IMR-90 (cell line): ENCODE results near the gene TIMM17B. TPM values are rescaled to one million over a fixed set of nuclear protein-coding genes. Genes with fewer than 3 reads are reported as not detected.

Source experiments
- ATAC-seq: fragments of 200-7000 bp; cut with Tn5 transposase; 2 replicates; pipeline ENCODE4 v1.9.1; 2020; ENCODE audit warnings: low read depth, mild to moderate bottlenecking, moderate library complexity
- BruUV-seq: library from RNA; stranded (reverse); fragments of 400-500 nt; replicated peaks from 2 replicates; lab custom pipeline; 2021; lab: Mats Ljungman, UMichigan
- CTCF ChIA-PET: fragments of 300-600 bp; formaldehyde crosslinking; extraction: SDS; loops from one replicate; lab custom pipeline; 2021; ENCODE audit warnings: antibody characterized with exemption; lab: Yijun Ruan, JAX
- POLR2A ChIA-PET: fragments of 300-600 bp; sonication (Branson Sonifier 250); formaldehyde crosslinking; loops from one replicate; lab custom pipeline; 2022; ENCODE audit warnings: antibody characterized with exemption; ENCODE audit not compliant: unreplicated experiment; lab: Charles Lee
- DNase-seq: peaks from one replicate; pipeline ENCODE4 v3.0.0; 2013
- H2AFZ ChIP-seq: replicated peaks from 2 replicates; pipeline ENCODE3; 2013; ENCODE audit warnings: low read length, mild to moderate bottlenecking; ENCODE audit not compliant: poor library complexity
- H2AK5ac ChIP-seq: 2 replicates; pipeline ENCODE4 v1.6.1; 2013; ENCODE audit warnings: low read depth, low read length, inconsistent platforms
- H2AK9ac ChIP-seq: replicated peaks from 2 replicates; pipeline ENCODE3; 2013; ENCODE audit warnings: mild to moderate bottlenecking, low read depth, low read length, moderate library complexity; ENCODE audit not compliant: poor library complexity
- H2BK120ac ChIP-seq: 2 replicates; pipeline ENCODE4 v1.6.1; 2013; ENCODE audit warnings: low read depth, low read length, inconsistent platforms
- H2BK15ac ChIP-seq: 3 replicates; pipeline ENCODE4 v1.6.1; 2013; ENCODE audit warnings: low read depth, low read length, inconsistent platforms
- H2BK20ac ChIP-seq: 2 replicates; pipeline ENCODE4 v1.6.1; 2013; ENCODE audit warnings: low read depth, mild to moderate bottlenecking, inconsistent platforms, low read length, moderate library complexity
- H2BK5ac ChIP-seq: 2 replicates; pipeline ENCODE4 v1.6.1; 2013; ENCODE audit warnings: mild to moderate bottlenecking, low read depth, low read length, inconsistent platforms; ENCODE audit not compliant: poor library complexity, severe bottlenecking
- H3K14ac ChIP-seq: replicated peaks from 2 replicates; pipeline ENCODE4 v1.6.1; 2013; ENCODE audit warnings: low read depth, low read length, inconsistent platforms
- H3K18ac ChIP-seq: 2 replicates; pipeline ENCODE4 v1.6.1; 2013; ENCODE audit warnings: low read depth, low read length, control low read depth
- H3K23ac ChIP-seq: 2 replicates; pipeline ENCODE4 v1.6.1; 2013; ENCODE audit warnings: low read depth, low read length, inconsistent platforms
- H3K27ac ChIP-seq: 2 replicates; pipeline ENCODE4 v1.5.1; 2013; ENCODE audit warnings: mild to moderate bottlenecking, control low read depth, low read length; ENCODE audit not compliant: insufficient read depth
- H3K27me3 ChIP-seq: 2 replicates; pipeline ENCODE4 v1.6.1; 2013; ENCODE audit warnings: low read length; ENCODE audit not compliant: control insufficient read depth, insufficient read depth
- H3K36me3 ChIP-seq: 2 replicates; pipeline ENCODE4 v1.6.1; 2013; ENCODE audit warnings: low read length, mixed read lengths; ENCODE audit not compliant: control insufficient read depth, insufficient read depth
- H3K4ac ChIP-seq: 2 replicates; pipeline ENCODE4 v1.6.1; 2013; ENCODE audit warnings: low read depth, low read length, inconsistent platforms
- H3K4me1 ChIP-seq: 2 replicates; pipeline ENCODE4 v1.6.1; 2013; ENCODE audit warnings: low read length, mixed read lengths; ENCODE audit not compliant: control insufficient read depth, insufficient read depth
- H3K4me2 ChIP-seq: 2 replicates; pipeline ENCODE4 v1.6.1; 2013; ENCODE audit warnings: low read depth, mild to moderate bottlenecking, control low read depth, low read length, moderate library complexity
- H3K4me3 ChIP-seq: 2 replicates; pipeline ENCODE4 v1.5.1; 2013; ENCODE audit warnings: low read depth, mild to moderate bottlenecking, control low read depth, low read length, moderate library complexity; ENCODE audit not compliant: insufficient read depth
- H3K56ac ChIP-seq: 2 replicates; pipeline ENCODE4 v1.6.1; 2013; ENCODE audit warnings: low read length, inconsistent platforms; ENCODE audit not compliant: insufficient read depth; ENCODE audit errors: extremely low read depth
- H3K79me1 ChIP-seq, 2 experiments: 2 replicates each; pipeline ENCODE4 v1.6.1; 2013; ENCODE audit warnings: low read length in 2 of 2, inconsistent platforms in 1 of 2, low read depth in 1 of 2
- H3K9ac ChIP-seq: 2 replicates; pipeline ENCODE4 v1.6.1; 2013; ENCODE audit warnings: low read depth, low read length, control low read depth
- H3K9me1 ChIP-seq: 2 replicates; pipeline ENCODE4 v1.6.1; 2013; ENCODE audit warnings: low read length, inconsistent platforms; ENCODE audit not compliant: insufficient read depth
- H3K9me3 ChIP-seq: 2 replicates; pipeline ENCODE4 v1.6.1; 2013; ENCODE audit warnings: low read length; ENCODE audit not compliant: control insufficient read depth, insufficient read depth
- H4K20me1 ChIP-seq: 2 replicates; pipeline ENCODE4 v1.6.1; 2013; ENCODE audit warnings: low read length, inconsistent platforms; ENCODE audit not compliant: insufficient read depth
- H4K5ac ChIP-seq: 2 replicates; pipeline ENCODE4 v1.6.1; 2013; ENCODE audit warnings: mild to moderate bottlenecking, low read depth, low read length, control low read depth
- H4K8ac ChIP-seq, 2 experiments: 2 replicates each; pipeline ENCODE4 v1.6.1; 2013; ENCODE audit warnings: low read depth in 2 of 2, low read length in 2 of 2, control low read depth in 1 of 2, inconsistent platforms in 1 of 2
- H4K91ac ChIP-seq: 2 replicates; pipeline ENCODE4 v1.6.1; 2013; ENCODE audit warnings: low read depth, low read length, inconsistent platforms; ENCODE audit not compliant: insufficient read depth
- CHD1 ChIP-seq: IDR thresholded peaks from 2 replicates; pipeline ENCODE4 v1.6.1; 2012; ENCODE audit warnings: low read depth, low read length, improper control_type of control experiment
- FOS ChIP-seq: fragments of 150-350 bp; IDR thresholded peaks from 2 replicates; pipeline ENCODE4 v1.6.1; 2016; ENCODE audit warnings: low read depth, low read length
- MAFK ChIP-seq: IDR thresholded peaks from 2 replicates; pipeline ENCODE4 v1.6.1; 2012; ENCODE audit warnings: low read depth, low read length, improper control_type of control experiment
- RAD21 ChIP-seq: IDR thresholded peaks from 2 replicates; pipeline ENCODE4 v1.6.1; 2012; ENCODE audit warnings: low read length, improper control_type of control experiment
- RFX5 ChIP-seq: IDR thresholded peaks from 2 replicates; pipeline ENCODE4 v1.8.0; 2012; ENCODE audit warnings: low read depth, mild to moderate bottlenecking, low read length, moderate library complexity
- WGBS, 2 experiments: methylation state at CpG; one replicate each; pipeline versions ENCODE4 v1.1.5 to v1.1.7; 2013; ENCODE audit warnings: missing lambda C conversion rate in 2 of 2; ENCODE audit not compliant: insufficient read length in 1 of 2; ENCODE audit errors: extremely low coverage in 2 of 2; 5-methylcytosine and 5-hydroxymethylcytosine counted together
- dilution Hi-C: fragments of 300-500 bp; cut with HindIII; formaldehyde crosslinking; loops from one replicate; pipeline ENCODE4 v1.14.3; 2018; ENCODE audit warnings: low sequenced_read_pairs; ENCODE audit not compliant: unreplicated experiment
- in situ Hi-C: fragments of 300-500 bp; cut with MboI; formaldehyde crosslinking; loops from 3 replicates; pipeline ENCODE4 v1.14.3; 2019; ENCODE audit warnings: low sequenced_read_pairs, inconsistent platforms, mixed read lengths
- intact Hi-C: fragments of 100-400 bp; cut with micrococcal nuclease; formaldehyde crosslinking; loops from 2 replicates; pipeline ENCODE4 v1.10.0; 2022
- polyA plus RNA-seq, 3 experiments: library from polyadenylated mRNA; depleted of rRNA; stranded (reverse); fragments of >200 nt; gene quantifications; 2 replicates each; pipeline ENCODE4 v1.2.3, GENCODE V29; 2012; ENCODE audit warnings: low replicate concordance in 1 of 3
- total RNA-seq: library from RNA; depleted of rRNA; stranded (reverse); fragments of >200 nt; gene quantifications from 2 replicates; pipeline ENCODE4 v1.2.3, GENCODE V29; 2012

The TIMM17B gene
- total and polyA plus RNA-seq, 2 of the 4 experiments (the other 2 are of a cell fraction) = 28.7 to 73.6 TPM

DNA sequence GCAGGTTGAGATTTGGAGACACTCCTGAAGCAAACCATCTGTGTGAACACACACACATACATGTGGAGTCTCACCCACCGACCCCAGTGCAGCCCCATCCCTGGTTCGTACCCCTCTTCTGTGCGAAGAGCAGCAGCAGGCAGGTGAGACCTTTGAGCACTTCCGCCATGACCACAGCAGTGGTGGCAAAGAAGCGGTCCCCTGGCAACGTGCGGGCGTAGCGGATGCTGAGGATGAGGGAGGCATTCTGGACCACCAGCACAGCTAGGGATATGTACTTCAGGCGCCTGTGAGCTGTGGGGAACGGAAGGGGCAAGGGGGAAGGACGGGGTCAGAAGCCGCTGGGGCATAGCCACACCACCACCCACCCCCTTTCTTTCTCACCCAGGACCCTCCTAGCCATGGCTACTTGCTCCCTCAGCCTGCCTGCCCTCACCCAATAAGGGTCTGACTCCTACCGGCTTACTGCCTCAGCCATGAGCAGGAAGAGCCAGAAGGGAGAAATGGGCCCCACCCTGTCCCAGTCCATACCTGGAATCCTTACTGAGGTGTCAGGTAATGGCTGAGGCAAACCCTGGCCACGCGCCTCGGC is 12.2 kb upstream of the TIMM17B start (continued):
- TF ChIP-seq RAD21 (no peak), FOS (no peak), MAFK (no peak)

DNA sequence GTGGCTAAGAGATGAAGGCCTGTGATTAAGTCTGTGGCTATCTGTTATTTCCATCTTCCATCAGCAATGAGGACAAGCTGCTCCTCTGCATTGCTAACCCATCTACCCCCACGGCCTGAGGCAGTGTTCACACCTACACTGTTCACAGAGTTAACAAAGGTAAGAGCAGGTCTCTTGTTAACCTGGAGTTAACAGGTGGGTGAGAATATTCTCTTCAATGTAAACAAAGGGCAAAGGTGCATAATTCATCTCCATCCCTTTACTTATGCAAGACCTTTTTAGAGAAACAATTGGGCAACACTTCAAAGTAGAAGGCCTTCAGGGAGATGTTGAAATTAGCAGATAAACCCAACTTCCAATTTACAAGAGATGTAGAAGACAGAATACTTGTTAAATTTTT is 11.0 kb upstream of the TIMM17B start:
- H3K4ac ChIP-seq = no peak overlapping the region
- no peak overlapping the region for H3K18ac ChIP-seq
- H2BK15ac ChIP-seq = no peak overlapping the region
- no peak overlapping the region for H2BK20ac ChIP-seq
- no peak overlapping the region for H3K14ac ChIP-seq
- no peak overlapping the region for H3K4me3 ChIP-seq
- H4K20me1 ChIP-seq = peaks cover 2% of the 10 kb centered on the region
- H3K9me1 ChIP-seq = peaks cover 3% of the 10 kb centered on the region; the same call in 1 of the 2 replicates
- peaks cover 3% of the 10 kb centered on the region; the same call in 1 of the 2 replicates for H3K4me1 ChIP-seq
- DNase-seq (no peak), ATAC-seq (no peak)
- no peak overlapping the region for H4K8ac ChIP-seq
- no peak overlapping the region for H3K27ac ChIP-seq
- POLR2A ChIA-PET = no interaction called here
- no peak overlapping the region for H2AK9ac ChIP-seq
- no peak overlapping the region for H3K23ac ChIP-seq
- no peak overlapping the region for H4K91ac ChIP-seq
- no peak overlapping the region for H3K4me2 ChIP-seq
- no peak overlapping the region for H3K56ac ChIP-seq
- no TSS peak for BruUV-seq
- dilution Hi-C loops (no loop called here), intact Hi-C loops (no loop called here), in situ Hi-C loops (no loop called here)
- H2BK5ac ChIP-seq = no peak overlapping the region
- WGBS, 2 experiments = no CpG with 5 or more reads among the region's 1 CpG
- TF ChIP-seq CHD1 = no peak
- no peak for TF ChIP-seq RFX5
- no peak overlapping the region for H4K5ac ChIP-seq
- H2AFZ ChIP-seq = no peak overlapping the region
- no peak overlapping the region for H2AK5ac ChIP-seq
- CTCF ChIA-PET = no interaction called here
- no peak overlapping the region for H3K9ac ChIP-seq
- no peaks in the 10 kb centered on the region for H3K27me3 ChIP-seq
- H3K79me1 ChIP-seq = peaks cover 13 to 28% of the 10 kb centered on the region in 2 experiments
- no peak overlapping the region for H2BK120ac ChIP-seq
- H3K36me3 ChIP-seq = peaks cover 14% of the 10 kb centered on the region
- H3K9me3 ChIP-seq = no peaks in the 10 kb centered on the region; the same call in 1 of the 2 replicates
